Thyroid gland (tissue), 4 donors: ENCODE results near the gene KCNH6. TPM values are rescaled to one million over a fixed set of nuclear protein-coding genes. Genes with fewer than 3 reads are reported as not detected.

Experiments
- DNase-seq, 2 donors: peaks; one replicate each; pipeline ENCODE4 v3.0.0-alpha.2; 2019
- H3K27ac ChIP-seq, 3 donors: fragments of 200-600 bp; sonication (generic); 1 replicate in 2 of 3; 2 replicates in 1 of 3; pipeline ENCODE4 v1.5.1; 2016 to 2019; ENCODE audit warnings: mild to moderate bottlenecking in 1 of 3, moderate library complexity in 1 of 3
- H3K27me3 ChIP-seq: fragments of 200-600 bp; sonication (generic); one replicate; pipeline ENCODE4 v1.5.1; 2019
- H3K36me3 ChIP-seq, 2 donors: fragments of 200-600 bp; sonication (generic); one replicate each; pipeline ENCODE4 v1.5.1; 2016 to 2019
- H3K4me1 ChIP-seq, 2 donors: fragments of 200-600 bp; sonication (generic); one replicate each; pipeline ENCODE4 v1.5.1; 2017 to 2019
- H3K4me3 ChIP-seq, 3 donors: fragments of 200-600 bp; sonication (generic); replicated peaks in 1 of 3; 1 replicate in 2 of 3; 2 replicates in 1 of 3; pipeline ENCODE4 v1.5.1; 2016; ENCODE audit warnings: mild to moderate bottlenecking in 1 of 3
- H3K9me3 ChIP-seq: fragments of 200-600 bp; sonication (generic); one replicate; pipeline ENCODE4 v1.5.1; 2017
- POLR2A ChIP-seq, 2 donors: fragments of 450-650 bp; IDR thresholded peaks; one replicate each; pipeline ENCODE4 v1.6.1; 2017; ENCODE audit warnings: antibody characterized with exemption in 2 of 2, mild to moderate bottlenecking in 2 of 2, moderate library complexity in 1 of 2
- WGBS, 2 donors: methylation state at CpG; one replicate each; pipeline ENCODE4 v1.1.5; 2017; 5-methylcytosine and 5-hydroxymethylcytosine counted together
- intact Hi-C: fragments of 100-400 bp; cut with DNase I; formaldehyde crosslinking; loops from one replicate; pipeline ENCODE4 v1.15.1; 2023
- total RNA-seq, 4 donors: library from RNA; depleted of rRNA; stranded (reverse); fragments of >200 nt; gene quantifications; one replicate each; pipeline ENCODE4 v1.2.3, GENCODE V29; 2016
- TF ChIP-seq, protein P1 (sequence below), 6 experiments: fragments of 200-600 bp in 3 of 6; fragments of 450-650 bp in 3 of 6; sonication (generic) in 3 of 6; IDR thresholded peaks; one replicate each; pipeline ENCODE4 v1.5.1; 2016 to 2019; ENCODE audit warnings: antibody characterized with exemption in 6 of 6, mild to moderate bottlenecking in 2 of 6, inconsistent platforms in 1 of 6, moderate library complexity in 1 of 6

KCNH6 gene
- total RNA-seq, result under 1 TPM in 1 of 4 donors, not detected in 3; 0.67 TPM

DNA sequence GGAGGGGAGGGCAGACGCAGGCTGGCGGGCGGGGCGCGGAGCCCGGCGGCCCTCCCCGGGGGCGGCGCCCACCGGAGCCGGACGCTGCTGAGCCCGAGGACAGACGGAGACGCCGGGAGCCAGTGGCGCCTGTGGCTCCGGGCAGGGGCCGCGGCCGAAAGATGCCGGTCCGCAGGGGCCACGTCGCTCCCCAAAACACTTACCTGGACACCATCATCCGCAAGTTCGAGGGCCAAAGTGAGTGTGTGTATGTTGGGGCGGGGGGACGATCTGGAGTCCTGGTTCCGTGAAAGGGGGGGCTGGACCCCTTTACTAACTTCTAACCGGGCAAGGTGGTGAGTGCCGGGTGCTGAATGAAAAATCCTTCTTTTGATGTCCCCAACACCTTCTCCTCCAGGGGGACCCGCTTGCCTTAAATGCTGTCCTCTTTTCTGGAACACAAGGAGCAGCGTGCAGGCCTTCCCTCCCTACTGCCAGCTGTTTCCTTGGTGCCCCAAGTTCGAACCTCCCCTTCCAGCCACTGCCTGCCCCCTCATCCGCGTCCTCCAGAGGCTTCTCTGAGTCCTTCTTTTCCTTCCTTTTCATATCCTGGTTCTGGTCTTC, at the start of gene KCNH6:
TSS of gene KCNH6 (plus strand) at position 106 of the 603 bp plus-strand sequence. CDS start at position 162, 56 bp downstream.
- no peaks in the 10 kb centered on the region for H3K36me3 ChIP-seq

DNA sequence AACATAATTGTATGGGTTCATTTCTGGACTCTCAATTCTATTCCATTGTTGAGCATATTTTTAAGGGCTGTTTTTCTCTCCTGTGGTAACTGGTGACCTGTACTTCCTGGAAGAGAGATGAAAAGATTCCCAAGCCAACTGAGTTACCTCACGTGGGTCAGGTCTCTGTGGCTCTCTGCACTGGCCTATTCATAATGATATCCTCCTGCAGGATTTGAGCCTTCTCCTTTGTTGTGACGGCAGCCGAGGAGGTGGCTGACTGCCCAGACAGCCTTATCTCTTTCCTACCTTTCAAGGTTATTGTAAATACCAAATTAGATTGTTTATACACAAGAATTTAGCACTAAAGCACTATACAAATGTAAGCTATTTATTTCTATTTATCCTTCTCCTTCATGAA, 49.0 kb upstream of the KCNH6 start:
- 26 to 42% methylated on average over 3 of the region's 3 CpGs for WGBS, 2 donors
- H3K4me1 ChIP-seq, result peaks cover 5 to 32% of the 10 kb centered on the region in 2 donors
- intact Hi-C loops, result no loop called here
- H3K36me3 ChIP-seq, result no peaks in the 10 kb centered on the region
- TF ChIP-seq, protein P1, sequence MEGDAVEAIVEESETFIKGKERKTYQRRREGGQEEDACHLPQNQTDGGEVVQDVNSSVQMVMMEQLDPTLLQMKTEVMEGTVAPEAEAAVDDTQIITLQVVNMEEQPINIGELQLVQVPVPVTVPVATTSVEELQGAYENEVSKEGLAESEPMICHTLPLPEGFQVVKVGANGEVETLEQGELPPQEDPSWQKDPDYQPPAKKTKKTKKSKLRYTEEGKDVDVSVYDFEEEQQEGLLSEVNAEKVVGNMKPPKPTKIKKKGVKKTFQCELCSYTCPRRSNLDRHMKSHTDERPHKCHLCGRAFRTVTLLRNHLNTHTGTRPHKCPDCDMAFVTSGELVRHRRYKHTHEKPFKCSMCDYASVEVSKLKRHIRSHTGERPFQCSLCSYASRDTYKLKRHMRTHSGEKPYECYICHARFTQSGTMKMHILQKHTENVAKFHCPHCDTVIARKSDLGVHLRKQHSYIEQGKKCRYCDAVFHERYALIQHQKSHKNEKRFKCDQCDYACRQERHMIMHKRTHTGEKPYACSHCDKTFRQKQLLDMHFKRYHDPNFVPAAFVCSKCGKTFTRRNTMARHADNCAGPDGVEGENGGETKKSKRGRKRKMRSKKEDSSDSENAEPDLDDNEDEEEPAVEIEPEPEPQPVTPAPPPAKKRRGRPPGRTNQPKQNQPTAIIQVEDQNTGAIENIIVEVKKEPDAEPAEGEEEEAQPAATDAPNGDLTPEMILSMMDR (IDR thresholded peaks at IDR 0.05), result no peak
- TF ChIP-seq POLR2A (IDR thresholded peaks at IDR 0.05), result no peak
- no peaks in the 10 kb centered on the region for H3K27me3 ChIP-seq
- no peaks in the 10 kb centered on the region for H3K9me3 ChIP-seq
- no peak for DNase-seq
- no peak overlapping the region for H3K4me3 ChIP-seq
- no peak overlapping the region for H3K27ac ChIP-seq

More for the DNA sequence above, at the start of gene KCNH6:
- H3K27me3 ChIP-seq, result no peaks in the 10 kb centered on the region
- no peak within 1 kb of the TSS for H3K27ac ChIP-seq
- TF ChIP-seq, protein P1 (IDR thresholded peaks at IDR 0.05), result no peak
- TF ChIP-seq POLR2A (IDR thresholded peaks at IDR 0.05), result no peak
- DNase-seq, result no peak
- intact Hi-C loops, result no loop called here
- H3K4me1 ChIP-seq, result peaks cover 3 to 8% of the 10 kb centered on the region in 2 donors
- H3K4me3 ChIP-seq, result no peak within 1 kb of the TSS
- no peaks in the 10 kb centered on the region for H3K9me3 ChIP-seq
- 22 to 27% methylated on average over 9 to 11 of the region's 38 CpGs for WGBS, 2 donors

DNA sequence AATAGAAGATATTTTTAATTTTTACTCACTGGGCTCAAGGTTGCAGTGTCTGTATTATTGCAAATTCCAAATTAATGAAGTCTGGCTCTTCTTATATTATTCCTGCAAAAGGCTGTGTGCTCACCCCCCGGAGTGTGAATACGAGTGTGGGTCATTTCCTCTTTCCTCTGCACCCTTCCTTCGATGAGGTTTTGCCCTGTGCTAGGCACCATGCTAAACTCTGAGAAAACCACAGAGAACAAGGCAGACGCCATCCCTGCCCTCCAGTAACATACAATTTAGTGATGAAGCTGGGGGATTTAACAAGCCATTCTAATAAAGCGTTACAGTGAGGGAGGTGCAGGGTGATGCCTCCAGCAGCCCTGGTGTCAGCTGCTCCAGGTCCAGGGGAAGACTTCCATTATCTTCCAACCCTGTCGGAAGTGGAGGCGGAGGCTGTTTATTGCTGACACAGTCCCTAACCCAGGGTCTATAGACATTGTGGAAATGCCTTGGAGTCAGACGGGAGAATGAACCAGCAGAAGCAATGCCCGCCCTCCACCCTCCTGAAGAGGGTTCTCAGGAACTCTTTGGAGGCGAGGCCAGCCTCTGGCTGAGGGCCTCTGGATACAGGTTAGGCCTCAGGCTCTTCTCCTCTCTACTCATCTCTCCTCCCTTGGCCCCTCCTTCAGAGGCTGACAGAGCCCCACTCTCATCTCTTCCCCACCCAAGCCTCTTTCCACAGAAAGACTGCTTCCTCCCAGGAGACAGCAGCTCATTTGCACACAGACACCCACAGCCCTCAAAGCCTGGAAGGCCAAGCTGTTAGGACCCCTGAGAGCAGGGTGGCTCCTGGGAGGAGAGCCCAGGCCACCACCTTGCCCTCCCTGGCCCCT, 48.3 kb upstream of the KCNH6 start:
- Histone ChIP-seq H3K27me3 (no peaks in the 10 kb centered on the region), H3K4me1 (peaks cover 5 to 32% of the 10 kb centered on the region in 2 donors), H3K4me3 (no peak overlapping the region), H3K9me3 (no peaks in the 10 kb centered on the region), H3K27ac (no peak overlapping the region), H3K36me3 (no peaks in the 10 kb centered on the region)
- no peak for DNase-seq
- TF ChIP-seq POLR2A (IDR thresholded peaks at IDR 0.05), result no peak
- TF ChIP-seq, protein P1 (IDR thresholded peaks at IDR 0.05), result no peak
- intact Hi-C loops, result loop anchor here (5.0 kb wide), 1 partner anchor 48 kb away; no protein-coding TSS in a partner anchor
- 76 to 81% methylated on average over 8 to 10 of the region's 10 CpGs for WGBS, 2 donors

DNA sequence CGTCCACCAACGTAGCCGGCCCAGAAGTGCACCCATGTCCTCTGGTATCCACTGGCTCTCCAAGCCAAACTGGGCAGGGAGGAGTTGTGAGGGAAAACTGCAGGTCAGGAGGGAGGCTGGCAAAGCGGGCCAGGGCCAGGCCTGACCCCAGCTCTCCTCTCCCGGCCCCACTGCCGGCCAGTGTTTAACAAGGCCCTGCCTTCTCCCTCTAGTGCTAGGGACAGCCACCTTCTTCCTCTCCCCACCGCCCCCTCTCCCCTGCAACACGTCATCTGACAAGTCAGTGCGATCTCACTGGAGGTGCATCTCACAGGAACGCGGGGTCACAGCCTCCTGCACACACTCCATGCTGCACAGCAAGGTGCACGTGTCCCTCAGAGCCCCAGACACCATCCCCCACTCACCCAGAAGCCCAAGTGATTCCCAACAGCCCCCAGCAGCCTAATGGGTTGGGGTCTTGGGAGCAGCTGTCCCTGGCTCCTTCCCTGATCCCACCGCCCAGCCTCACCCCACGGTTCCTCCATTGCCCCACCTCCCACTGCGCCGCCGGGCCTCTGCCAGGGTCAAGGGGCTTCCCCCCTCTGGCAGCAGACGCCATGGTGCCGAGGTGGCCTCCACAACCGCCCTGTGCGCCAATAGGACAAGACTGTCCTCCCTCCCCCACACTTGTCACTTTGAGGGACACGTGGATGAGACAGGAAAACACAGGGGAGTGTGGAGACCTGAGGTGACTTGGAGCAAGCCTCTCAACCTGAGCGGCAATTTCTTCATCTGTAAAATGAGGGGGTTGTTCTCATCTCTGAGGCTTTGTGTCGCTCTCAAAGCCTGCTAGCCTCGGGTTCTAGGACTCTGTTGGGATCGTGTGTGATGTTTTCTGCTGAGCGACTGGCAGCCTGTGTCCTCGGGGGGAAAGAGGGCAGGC, 47.4 kb upstream of the KCNH6 start:
- Histone ChIP-seq H3K4me3 (no peak overlapping the region), H3K9me3 (no peaks in the 10 kb centered on the region), H3K36me3 (no peaks in the 10 kb centered on the region), H3K27ac (no peak overlapping the region), H3K4me1 (peaks cover 5 to 34% of the 10 kb centered on the region in 2 donors), H3K27me3 (no peaks in the 10 kb centered on the region)
- intact Hi-C loops, result loop anchor here (5.0 kb wide), 1 partner anchor 48 kb away; no protein-coding TSS in a partner anchor
- TF ChIP-seq, protein P1 (IDR thresholded peaks at IDR 0.05), result no peak
- no peak for TF ChIP-seq POLR2A (IDR thresholded peaks at IDR 0.05)
- DNase-seq, result no peak
- WGBS, 2 donors, result 74 to 78% methylated on average over 19 to 27 of the region's 28 CpGs
